Osteoblast (primary cell): ENCODE results near the gene TPGS2. TPM values are rescaled to one million over a fixed set of nuclear protein-coding genes. Genes with fewer than 3 reads are reported as not detected.

Experiments used
- DNase-seq: peaks from one replicate; pipeline ENCODE4 v3.0.0; 2011; ENCODE audit warnings: low spot score, mixed read lengths; ENCODE audit not compliant: insufficient read length; ENCODE audit errors: missing footprints
- H2AFZ ChIP-seq: 2 replicates; pipeline ENCODE4 v1.6.0; 2011; ENCODE audit warnings: mild to moderate bottlenecking, low read length
- H3K27ac ChIP-seq: 2 replicates; pipeline ENCODE4 v1.5.1; 2011; ENCODE audit warnings: mild to moderate bottlenecking, low read depth, low read length, moderate library complexity
- H3K27me3 ChIP-seq: 2 replicates; pipeline ENCODE4 v1.6.0; 2012; ENCODE audit warnings: mild to moderate bottlenecking, control low read depth, inconsistent platforms, low read length, moderate library complexity; ENCODE audit not compliant: insufficient read depth
- H3K36me3 ChIP-seq: 2 replicates; pipeline ENCODE4 v1.5.1; 2011; ENCODE audit warnings: mild to moderate bottlenecking, low read length, control low read depth, moderate library complexity; ENCODE audit not compliant: insufficient read depth
- H3K4me1 ChIP-seq: 2 replicates; pipeline ENCODE4 v1.5.1; 2011; ENCODE audit warnings: mild to moderate bottlenecking, low read length, control low read depth, moderate library complexity; ENCODE audit not compliant: insufficient read depth
- H3K4me2 ChIP-seq: 2 replicates; pipeline ENCODE4 v1.6.0; 2011; ENCODE audit warnings: mild to moderate bottlenecking, low read length; ENCODE audit not compliant: insufficient read depth
- H3K4me3 ChIP-seq: fragments of 200-600 bp; sonication (generic); 3 replicates; pipeline ENCODE4 v1.5.1; 2012; ENCODE audit warnings: mild to moderate bottlenecking, low read length, inconsistent platforms; ENCODE audit not compliant: insufficient read depth
- H3K79me2 ChIP-seq: 2 replicates; pipeline ENCODE4 v1.6.0; 2012; ENCODE audit warnings: mild to moderate bottlenecking, low read length, control low read depth, inconsistent platforms; ENCODE audit not compliant: insufficient read depth
- H3K9me3 ChIP-seq: 2 replicates; pipeline ENCODE4 v1.5.1; 2011; ENCODE audit warnings: low read depth, low read length, control low read depth
- H4K20me1 ChIP-seq: 2 replicates; pipeline ENCODE4 v1.6.0; 2012; ENCODE audit warnings: mild to moderate bottlenecking, low read length, control low read depth; ENCODE audit not compliant: insufficient read depth
- total RNA-seq: library from RNA; depleted of rRNA; stranded (reverse); fragments of >200 nt; gene quantifications from 2 replicates; pipeline ENCODE4 v1.2.3, GENCODE V29; 2012
- TF ChIP-seq, protein P1 (sequence below): IDR thresholded peaks from 2 replicates; pipeline ENCODE4 v1.5.1; 2011; ENCODE audit warnings: mild to moderate bottlenecking, low read depth, low read length, moderate library complexity; ENCODE audit errors: extremely low read depth

The TPGS2 gene
- total RNA-seq, 1 donor, result 98.8 TPM

DNA sequence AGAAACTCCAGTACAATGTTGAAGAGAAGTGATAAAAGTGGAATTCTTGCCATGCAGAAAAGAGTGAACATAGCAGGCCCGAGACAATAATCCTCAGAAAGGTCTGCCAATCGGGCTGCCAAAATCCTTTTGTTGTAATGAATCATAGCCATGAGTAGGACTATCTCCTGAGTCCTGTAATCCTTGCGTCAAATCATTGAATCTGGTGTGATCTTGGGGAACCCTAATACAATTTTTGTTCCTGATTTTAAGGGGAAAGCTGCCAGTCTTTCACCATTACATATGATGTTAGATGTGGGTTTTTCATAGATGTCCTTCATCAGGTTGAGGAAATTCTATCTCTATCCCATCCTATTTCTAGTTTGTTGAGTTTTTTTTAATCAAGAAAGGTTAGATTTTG, 2.2 kb downstream of the TPGS2 start:
- no peak overlapping the region for H3K27ac ChIP-seq
- H3K36me3 ChIP-seq, result no peaks in the 10 kb centered on the region
- H3K4me3 ChIP-seq, result no peak overlapping the region
- TF ChIP-seq, protein P1, sequence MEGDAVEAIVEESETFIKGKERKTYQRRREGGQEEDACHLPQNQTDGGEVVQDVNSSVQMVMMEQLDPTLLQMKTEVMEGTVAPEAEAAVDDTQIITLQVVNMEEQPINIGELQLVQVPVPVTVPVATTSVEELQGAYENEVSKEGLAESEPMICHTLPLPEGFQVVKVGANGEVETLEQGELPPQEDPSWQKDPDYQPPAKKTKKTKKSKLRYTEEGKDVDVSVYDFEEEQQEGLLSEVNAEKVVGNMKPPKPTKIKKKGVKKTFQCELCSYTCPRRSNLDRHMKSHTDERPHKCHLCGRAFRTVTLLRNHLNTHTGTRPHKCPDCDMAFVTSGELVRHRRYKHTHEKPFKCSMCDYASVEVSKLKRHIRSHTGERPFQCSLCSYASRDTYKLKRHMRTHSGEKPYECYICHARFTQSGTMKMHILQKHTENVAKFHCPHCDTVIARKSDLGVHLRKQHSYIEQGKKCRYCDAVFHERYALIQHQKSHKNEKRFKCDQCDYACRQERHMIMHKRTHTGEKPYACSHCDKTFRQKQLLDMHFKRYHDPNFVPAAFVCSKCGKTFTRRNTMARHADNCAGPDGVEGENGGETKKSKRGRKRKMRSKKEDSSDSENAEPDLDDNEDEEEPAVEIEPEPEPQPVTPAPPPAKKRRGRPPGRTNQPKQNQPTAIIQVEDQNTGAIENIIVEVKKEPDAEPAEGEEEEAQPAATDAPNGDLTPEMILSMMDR, result no peak
- H3K79me2 ChIP-seq, result peaks cover 32% of the 10 kb centered on the region
- H2AFZ ChIP-seq, result no peak overlapping the region
- no peaks in the 10 kb centered on the region for H4K20me1 ChIP-seq
- peaks cover 7% of the 10 kb centered on the region for H3K4me1 ChIP-seq
- DNase-seq, result no peak
- no peaks in the 10 kb centered on the region for H3K27me3 ChIP-seq
- no peak overlapping the region for H3K4me2 ChIP-seq
- H3K9me3 ChIP-seq, result no peaks in the 10 kb centered on the region

DNA sequence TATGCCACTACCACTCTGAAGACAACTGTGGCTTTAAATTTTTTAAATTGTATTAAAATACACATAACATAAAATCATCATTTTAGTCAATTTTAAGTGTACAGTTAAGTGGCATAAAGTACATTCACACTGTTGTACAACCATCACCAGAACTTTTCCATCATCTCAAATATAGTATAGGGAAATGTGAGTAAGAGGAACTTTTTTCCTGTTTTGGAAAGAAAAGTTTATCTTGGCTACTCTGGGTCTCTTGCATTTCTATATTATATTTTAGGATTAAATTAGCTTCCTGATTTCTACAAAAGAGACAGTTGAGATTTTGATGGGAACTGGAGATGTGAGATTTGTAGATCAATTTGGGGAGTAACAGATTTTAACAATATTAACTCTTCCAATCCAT, 3.3 kb downstream of the TPGS2 start:
- Histone ChIP-seq H3K4me3 (no peak overlapping the region), H3K4me1 (peaks cover 7% of the 10 kb centered on the region), H4K20me1 (no peaks in the 10 kb centered on the region), H3K79me2 (peaks cover 30% of the 10 kb centered on the region), H3K9me3 (no peaks in the 10 kb centered on the region), H3K27me3 (no peaks in the 10 kb centered on the region), H2AFZ (no peak overlapping the region), H3K27ac (no peak overlapping the region), H3K36me3 (no peaks in the 10 kb centered on the region), H3K4me2 (no peak overlapping the region)
- DNase-seq, result no peak
- TF ChIP-seq, protein P1, result no peak

DNA sequence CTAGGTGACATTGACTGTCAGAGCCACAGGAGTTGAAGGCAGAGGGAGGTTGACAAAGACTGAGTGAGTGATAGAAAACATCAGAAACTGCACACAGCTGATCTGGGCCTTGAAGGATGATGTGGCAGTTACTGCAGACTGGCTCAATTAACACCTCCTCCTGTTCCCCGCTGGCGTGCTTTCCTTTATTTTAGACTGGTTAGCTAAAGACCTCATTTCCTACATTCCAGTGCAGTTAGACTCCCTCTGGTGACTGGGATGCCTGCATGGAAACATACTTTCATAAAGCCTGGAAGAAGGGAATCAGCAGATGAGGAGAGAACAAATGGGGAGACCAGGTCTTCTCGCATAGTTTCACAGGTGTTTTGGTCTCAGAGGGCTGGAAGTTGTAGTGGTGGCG, 7.1 kb downstream of the TPGS2 start:
- no peak overlapping the region for H3K4me2 ChIP-seq

DNA sequence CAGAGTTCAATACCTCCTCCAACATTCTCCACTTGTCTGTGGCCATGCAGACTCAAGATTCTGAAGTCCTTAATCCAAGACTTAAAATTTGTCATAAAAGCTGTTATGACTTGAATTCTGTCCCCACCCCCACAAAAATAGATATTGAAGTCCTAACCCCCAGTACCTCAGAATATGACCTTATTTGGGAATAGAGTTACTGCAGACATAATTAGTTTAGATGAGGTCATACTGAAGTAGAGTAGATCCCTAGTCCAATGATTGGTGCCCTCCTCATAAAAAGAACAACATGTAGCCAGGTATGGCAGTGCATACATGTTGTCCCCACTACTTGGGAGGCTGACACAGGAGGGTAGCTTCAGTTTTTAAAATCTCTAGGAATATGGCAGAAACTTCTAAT, 9.2 kb downstream of the TPGS2 start:
- no peaks in the 10 kb centered on the region for H4K20me1 ChIP-seq
- H3K4me1 ChIP-seq, result no peaks in the 10 kb centered on the region
- no peak for DNase-seq
- H3K4me3 ChIP-seq, result no peak overlapping the region
- H3K27me3 ChIP-seq, result no peaks in the 10 kb centered on the region
- TF ChIP-seq, protein P1, result no peak
- peaks cover 3% of the 10 kb centered on the region for H3K79me2 ChIP-seq
- H3K9me3 ChIP-seq, result no peaks in the 10 kb centered on the region
- H3K4me2 ChIP-seq, result no peak overlapping the region
- no peaks in the 10 kb centered on the region for H3K36me3 ChIP-seq
- H2AFZ ChIP-seq, result no peak overlapping the region
- H3K27ac ChIP-seq, result no peak overlapping the region

More for the DNA sequence above, 7.1 kb downstream of the TPGS2 start:
- Histone ChIP-seq H3K9me3 (no peaks in the 10 kb centered on the region), H3K27me3 (no peaks in the 10 kb centered on the region), H3K4me3 (no peak overlapping the region), H3K27ac (no peak overlapping the region), H3K4me1 (no peaks in the 10 kb centered on the region), H3K36me3 (no peaks in the 10 kb centered on the region), H3K79me2 (peaks cover 7% of the 10 kb centered on the region), H4K20me1 (no peaks in the 10 kb centered on the region), H2AFZ (no peak overlapping the region)
- no peak for DNase-seq
- TF ChIP-seq, protein P1, result no peak
